Fibroblast of villous mesenchyme (primary cell): Measurements from ENCODE around the gene DNAH3. TPM values are rescaled to one million over a fixed set of nuclear protein-coding genes. Genes with fewer than 3 reads are reported as not detected.

Experiments
- DNase-seq: peaks from one replicate; pipeline ENCODE4 v3.0.0-alpha.2; 2010; ENCODE audit warnings: low read depth
- H3K4me3 ChIP-seq: 2 replicates; pipeline ENCODE4 v1.5.1; 2011; ENCODE audit warnings: low read depth, mild to moderate bottlenecking, low read length
- total RNA-seq: library from RNA; depleted of rRNA; stranded (reverse); fragments of >200 nt; gene quantifications from 2 replicates; pipeline ENCODE4 v1.2.3, GENCODE V29; 2012
- TF ChIP-seq, protein P1 (sequence below): IDR thresholded peaks from 2 replicates; pipeline ENCODE4 v1.5.1; 2012; ENCODE audit warnings: low read depth, mild to moderate bottlenecking, low read length; ENCODE audit not compliant: insufficient read depth

DNAH3 gene
- total RNA-seq, 1 donor: under 0.01 TPM

DNA sequence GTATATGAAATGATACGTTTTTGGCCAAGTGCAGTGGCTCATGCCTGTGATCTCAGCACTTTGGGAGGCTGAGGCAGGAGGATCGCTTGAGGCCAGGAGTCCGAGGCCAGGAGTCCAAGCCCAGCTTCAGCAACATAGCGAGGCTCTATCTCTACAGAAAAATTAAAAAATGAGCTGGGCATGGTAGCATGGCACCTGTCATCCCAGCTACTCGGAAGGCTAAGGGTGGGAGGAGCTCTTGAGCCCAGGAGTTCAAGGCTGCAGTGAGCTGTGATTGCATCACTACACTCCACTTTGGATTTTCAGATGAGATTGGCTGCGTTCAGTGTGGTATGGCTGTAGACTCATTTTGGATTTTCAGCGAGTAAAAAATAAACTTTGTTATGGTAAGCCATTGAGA lies 112.4 kb downstream of the DNAH3 start:
- no peak for DNase-seq
- TF ChIP-seq, protein P1, sequence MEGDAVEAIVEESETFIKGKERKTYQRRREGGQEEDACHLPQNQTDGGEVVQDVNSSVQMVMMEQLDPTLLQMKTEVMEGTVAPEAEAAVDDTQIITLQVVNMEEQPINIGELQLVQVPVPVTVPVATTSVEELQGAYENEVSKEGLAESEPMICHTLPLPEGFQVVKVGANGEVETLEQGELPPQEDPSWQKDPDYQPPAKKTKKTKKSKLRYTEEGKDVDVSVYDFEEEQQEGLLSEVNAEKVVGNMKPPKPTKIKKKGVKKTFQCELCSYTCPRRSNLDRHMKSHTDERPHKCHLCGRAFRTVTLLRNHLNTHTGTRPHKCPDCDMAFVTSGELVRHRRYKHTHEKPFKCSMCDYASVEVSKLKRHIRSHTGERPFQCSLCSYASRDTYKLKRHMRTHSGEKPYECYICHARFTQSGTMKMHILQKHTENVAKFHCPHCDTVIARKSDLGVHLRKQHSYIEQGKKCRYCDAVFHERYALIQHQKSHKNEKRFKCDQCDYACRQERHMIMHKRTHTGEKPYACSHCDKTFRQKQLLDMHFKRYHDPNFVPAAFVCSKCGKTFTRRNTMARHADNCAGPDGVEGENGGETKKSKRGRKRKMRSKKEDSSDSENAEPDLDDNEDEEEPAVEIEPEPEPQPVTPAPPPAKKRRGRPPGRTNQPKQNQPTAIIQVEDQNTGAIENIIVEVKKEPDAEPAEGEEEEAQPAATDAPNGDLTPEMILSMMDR: no peak

GRCh38 chr16:21037736-21038135 lies 112.9 kb downstream of the DNAH3 start:
- TF ChIP-seq, protein P1: no peak
- no peak for DNase-seq
- no peak overlapping the region for H3K4me3 ChIP-seq

More for the DNA sequence above, 112.4 kb downstream of the DNAH3 start:
- H3K4me3 ChIP-seq: no peak overlapping the region

- no peak for DNase-seq
- TF ChIP-seq, protein P1: no peak
- H3K4me3 ChIP-seq: no peak overlapping the region
These were observed 113.5 kb downstream of the DNAH3 start for GRCh38 chr16:21037168-21037567.

DNA sequence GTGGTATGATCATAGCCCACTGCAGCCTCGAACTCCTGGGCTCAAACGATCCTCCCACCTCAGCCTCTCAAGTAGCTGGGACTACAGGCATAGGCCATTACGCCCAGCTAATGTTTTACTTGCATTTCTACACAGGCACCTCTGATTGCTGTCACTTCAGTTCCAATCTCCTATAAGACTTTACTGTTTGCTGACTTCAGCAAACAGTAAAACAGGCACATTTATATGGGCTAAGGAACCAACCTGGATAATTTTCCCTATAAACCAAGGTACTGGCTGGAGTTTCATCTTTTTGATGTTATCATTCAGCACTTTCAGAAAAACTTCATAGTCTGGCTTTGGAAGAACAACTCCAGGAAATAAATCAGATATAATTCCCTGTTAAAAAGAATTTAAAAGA lies 114.2 kb downstream of the DNAH3 start:
- H3K4me3 ChIP-seq: no peak overlapping the region
- DNase-seq: no peak
- TF ChIP-seq, protein P1: no peak

- TF ChIP-seq, protein P1: no peak
- no peak overlapping the region for H3K4me3 ChIP-seq
- no peak for DNase-seq
These were observed 116.9 kb downstream of the DNAH3 start for GRCh38 chr16:21033704-21034103.

DNA sequence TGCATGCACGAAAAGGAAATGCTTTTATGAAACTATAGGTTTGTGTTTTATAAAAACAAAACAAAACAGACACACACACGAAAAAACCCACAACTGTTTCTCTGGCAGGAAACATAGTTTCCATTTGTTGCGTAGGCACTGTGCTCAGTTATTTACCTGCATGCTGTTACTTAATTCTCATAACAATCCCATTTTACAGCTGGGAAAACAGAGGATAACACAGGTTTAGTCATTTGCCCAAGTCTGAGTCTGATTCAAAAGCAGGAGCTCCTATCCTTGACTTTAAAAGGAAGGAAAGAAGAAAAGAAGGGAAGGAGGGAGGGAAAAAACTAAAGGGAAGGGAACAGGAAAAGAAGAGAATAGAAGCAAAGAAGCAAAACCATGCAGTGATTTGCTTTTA lies 117.4 kb downstream of the DNAH3 start:
- H3K4me3 ChIP-seq: no peak overlapping the region
- TF ChIP-seq, protein P1: no peak
- DNase-seq: no peak

GRCh38 chr16:21028728-21029127 lies 121.9 kb downstream of the DNAH3 start:
- TF ChIP-seq, protein P1: no peak
- DNase-seq: no peak
- H3K4me3 ChIP-seq: no peak overlapping the region
